ENCODE measurements around the gene ARRB1.

GRCh38 chr11:75386942-75387630 is 35.6 kb upstream of the ARRB1 start:
- TF ChIP-seq GATA2 (CRISPR knock-in tag; IDR thresholded peaks at IDR 0.05) (no peak), CTCF (IDR thresholded peaks at IDR 0.05) (no peak), RFX5 (IDR thresholded peaks at IDR 0.05; ENCODE audit: low read length) (no peak), RAD21 (IDR thresholded peaks at IDR 0.05; ENCODE audit: low read length) (no peak), POLR2AphosphoS5 (IDR thresholded peaks at IDR 0.05; ENCODE audit: low read depth, low read length) (no peak), NRF1 (IDR thresholded peaks at IDR 0.05; ENCODE audit: low read depth, low read length) (no peak), CHD2 (IDR thresholded peaks at IDR 0.05; ENCODE audit: low read length, partially characterized antibody) (no peak)

Measured in SK-N-SH (cell line).